Suppressor macrophage treated with lipopolysaccharide for 1 hour (primary cell): ENCODE measurements around the gene ATRNL1.

ENCODE experiments used
- DNase-seq, 3 donors: peaks; one replicate each; pipeline ENCODE4 v3.0.0-alpha.2; 2020 to 2022

The ATRNL1 gene

DNA sequence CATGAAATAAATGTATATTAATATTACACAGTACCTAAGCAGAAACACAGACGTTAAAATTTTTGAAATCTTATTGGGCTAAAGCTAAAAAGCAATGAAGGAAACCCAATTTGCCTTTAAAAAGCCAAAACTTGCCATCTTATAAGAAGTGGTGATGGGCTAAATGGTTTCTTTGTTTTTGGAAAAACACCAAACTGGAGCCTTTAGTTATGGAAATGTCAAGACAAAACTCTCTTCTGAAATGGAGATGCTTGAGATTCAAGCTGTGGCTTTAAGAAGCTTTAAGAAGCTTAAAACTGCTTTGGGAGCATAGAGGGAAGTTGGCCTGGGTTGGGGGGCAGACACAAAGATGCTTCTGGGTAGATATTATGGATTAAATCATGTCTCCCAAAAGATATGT, 902.9 kb downstream of the ATRNL1 start:
- DNase-seq, result no peak

DNA sequence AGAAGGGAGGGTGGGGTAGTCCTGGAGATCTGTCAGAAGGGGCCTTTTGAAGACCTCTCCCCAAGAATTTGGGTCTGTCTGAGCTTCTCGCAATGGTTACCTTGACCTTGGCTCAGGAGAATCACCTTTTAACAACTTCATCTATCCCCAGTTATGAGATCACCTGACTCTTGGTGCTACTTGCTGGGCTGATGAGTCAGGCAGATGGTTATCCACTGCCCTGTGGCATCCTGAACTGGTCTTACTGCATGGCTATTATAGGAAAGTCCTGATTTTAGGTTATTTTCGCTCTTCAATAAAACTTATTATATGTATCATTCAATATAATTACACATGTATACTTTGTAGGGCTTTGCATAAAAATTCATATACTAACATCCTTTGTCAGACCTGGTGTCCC, 905.1 kb downstream of the ATRNL1 start:
- DNase-seq, result no peak
